HG02798 (cell line): ENCODE results near the gene OR6Q1.
"Not testable (repeated sequence)": the region's sequence is repeated elsewhere in the genome, so short reads cannot be mapped to it uniquely, and the experiment has no call there.

Source experiments
- ATAC-seq: cut with Tn5 transposase; IDR thresholded peaks from one replicate; pipeline ENCODE4 v1.9.1; 2021; ENCODE audit warnings: mild to moderate bottlenecking; ENCODE audit not compliant: unreplicated experiment, poor library complexity

Gene OR6Q1, protein sequence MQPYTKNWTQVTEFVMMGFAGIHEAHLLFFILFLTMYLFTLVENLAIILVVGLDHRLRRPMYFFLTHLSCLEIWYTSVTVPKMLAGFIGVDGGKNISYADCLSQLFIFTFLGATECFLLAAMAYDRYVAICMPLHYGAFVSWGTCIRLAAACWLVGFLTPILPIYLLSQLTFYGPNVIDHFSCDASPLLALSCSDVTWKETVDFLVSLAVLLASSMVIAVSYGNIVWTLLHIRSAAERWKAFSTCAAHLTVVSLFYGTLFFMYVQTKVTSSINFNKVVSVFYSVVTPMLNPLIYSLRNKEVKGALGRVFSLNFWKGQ

DNA sequence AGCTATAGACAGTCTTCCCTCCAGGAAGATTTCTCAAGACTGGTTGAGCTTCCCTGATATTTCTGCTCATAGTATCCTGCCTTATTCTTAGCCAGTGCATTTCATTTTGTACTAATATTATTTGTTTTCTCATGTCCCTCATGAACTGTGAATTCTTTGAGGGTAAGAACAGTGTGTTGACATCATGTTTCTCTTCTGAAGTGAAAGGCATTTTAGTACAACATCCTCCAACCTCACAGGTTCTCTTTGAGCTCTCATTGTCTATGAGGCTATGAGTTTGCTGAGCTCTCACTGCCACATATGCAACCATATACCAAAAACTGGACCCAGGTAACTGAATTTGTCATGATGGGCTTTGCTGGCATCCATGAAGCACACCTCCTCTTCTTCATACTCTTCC is at the start of gene OR6Q1:
OR6Q1 (plus strand) TSS at position 301 of the 400 bp plus-strand sequence; CDS start at position 301, 0 bp downstream.
- no peak for ATAC-seq

DNA sequence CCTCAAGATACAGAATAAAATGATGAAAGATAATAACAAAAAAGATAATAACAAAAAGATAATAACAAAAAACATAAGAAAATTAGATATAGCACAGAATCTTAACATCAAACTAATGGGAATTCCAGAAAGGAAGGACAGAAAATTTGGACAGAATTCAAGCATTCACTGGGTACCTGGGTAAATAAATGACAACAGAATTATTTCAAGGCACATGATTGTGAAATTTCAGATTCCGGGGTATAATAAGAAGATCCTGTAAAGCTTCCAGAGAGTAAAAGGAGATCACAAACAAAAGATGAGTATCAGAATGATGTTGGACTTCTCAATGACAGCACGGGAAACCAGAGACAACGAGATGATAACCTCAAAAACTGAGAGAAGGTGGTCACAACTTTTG is 49.2 kb upstream of the OR6Q1 start:
- ATAC-seq = no peak

DNA sequence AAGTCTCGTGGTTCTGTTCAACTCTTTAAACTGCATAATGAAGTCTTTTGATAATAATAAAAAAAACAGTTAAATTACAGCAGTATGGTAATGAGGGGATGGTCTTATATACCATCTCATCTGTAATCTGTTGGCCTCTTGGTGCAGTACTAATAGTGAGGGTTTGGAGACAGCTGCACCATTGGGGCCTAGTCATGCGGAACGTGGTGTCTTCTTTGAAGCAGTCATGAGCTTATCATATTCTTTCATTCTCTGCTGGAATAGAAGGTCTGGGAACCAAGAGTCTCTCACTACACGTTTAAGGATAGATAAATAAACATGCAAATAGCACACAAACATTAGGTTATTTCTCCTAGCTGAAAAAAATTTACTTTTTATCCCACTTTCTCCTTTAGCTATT is 48.0 kb upstream of the OR6Q1 start:
- ATAC-seq = no peak

DNA sequence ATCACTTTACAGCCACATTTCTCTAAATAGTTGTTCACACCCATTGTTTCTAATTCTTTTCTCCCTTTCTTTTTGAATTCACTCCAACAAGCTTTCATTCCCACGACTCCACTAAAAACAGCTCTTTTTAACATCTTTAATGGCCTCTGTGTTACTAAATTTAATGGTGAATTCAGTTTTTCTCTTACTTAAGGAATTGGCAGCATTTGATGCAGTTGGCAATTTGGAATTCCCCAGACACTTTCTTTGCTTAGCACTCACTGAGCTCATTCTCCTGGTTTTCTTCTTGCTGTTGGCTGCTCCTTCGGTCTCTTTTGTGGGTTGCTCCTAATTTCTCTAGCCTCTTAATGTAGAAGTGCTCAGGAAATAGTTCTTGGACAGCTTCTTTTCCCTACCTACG is 47.6 kb upstream of the OR6Q1 start:
- ATAC-seq = no peak

DNA sequence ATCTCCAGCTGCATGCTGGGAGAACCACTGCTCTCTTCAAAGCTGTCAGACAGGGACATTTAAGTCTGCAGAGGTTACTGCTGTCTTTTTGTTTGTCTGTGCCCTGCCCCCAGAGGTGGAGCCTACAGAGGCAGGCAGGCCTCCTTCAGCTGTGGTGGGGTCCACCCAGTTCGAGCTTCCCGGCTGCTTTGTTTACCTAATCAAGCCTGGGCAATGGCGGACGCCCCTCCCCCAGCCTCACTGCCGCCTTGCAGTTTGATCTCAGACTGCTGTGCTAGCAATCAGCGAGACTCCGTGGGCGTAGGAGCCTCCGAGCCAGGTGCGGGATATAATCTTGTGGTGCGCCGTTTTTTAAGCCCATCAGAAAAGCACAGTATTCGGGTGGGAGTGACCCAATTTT is 31.2 kb upstream of the OR6Q1 start:
- not testable (repeated sequence) for ATAC-seq

DNA sequence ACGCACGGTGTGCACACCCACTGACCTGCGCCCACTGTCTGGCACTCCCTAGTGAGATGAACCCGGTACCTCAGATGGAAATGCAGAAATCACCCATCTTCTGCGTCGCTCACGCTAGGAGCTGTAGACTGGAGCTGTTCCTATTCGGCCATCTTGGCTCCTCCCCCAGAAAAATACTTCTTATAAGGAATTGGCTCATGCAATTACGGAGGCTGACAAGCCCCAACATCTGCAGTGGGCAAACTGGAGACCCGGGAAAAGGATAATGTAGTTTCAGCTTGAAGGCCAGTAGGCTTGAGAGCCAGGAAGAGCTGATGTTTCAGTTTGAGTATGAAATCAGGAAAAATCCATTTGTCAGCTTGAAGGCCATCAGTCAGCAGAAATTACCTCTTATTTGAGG is 30.7 kb upstream of the OR6Q1 start:
- not testable (repeated sequence) for ATAC-seq

DNA sequence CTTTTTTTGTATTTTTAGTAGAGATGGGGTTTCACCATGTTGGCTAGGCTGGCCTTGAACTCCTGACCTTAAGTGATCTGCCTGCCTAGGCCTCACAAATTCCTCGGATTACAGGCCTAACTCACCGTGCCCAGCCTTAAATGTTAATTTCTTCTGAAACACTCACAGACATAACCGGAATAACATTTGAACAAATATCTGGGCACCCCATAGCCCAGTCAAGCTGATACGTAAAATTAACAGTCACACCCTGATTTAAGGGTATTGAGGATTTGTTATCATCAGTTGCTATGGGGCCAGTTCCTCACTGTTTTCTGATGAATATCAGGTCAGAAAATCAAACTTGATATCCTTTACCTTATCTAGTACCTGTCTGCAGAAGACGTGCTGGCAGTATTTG is 30.1 kb upstream of the OR6Q1 start:
- no peak for ATAC-seq

DNA sequence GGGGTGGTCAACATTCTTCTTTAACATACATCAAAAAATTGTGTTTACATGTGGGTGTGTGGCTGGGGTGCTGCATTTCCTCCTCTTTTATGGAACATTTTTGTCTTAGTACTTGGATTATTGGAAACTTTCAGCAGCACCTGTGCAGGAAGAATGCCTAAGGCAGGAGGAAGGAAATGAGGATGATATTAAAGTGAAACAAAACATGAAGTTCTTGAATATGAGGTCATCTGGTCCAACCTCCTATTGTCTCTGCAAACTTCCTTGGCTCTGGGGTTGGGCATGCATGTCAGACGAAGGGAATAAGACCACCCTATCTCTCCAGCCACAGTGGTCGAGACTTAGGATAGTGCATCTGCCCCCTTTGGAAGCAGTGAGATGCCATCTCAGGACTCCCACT is 27.7 kb upstream of the OR6Q1 start:
- no peak for ATAC-seq

DNA sequence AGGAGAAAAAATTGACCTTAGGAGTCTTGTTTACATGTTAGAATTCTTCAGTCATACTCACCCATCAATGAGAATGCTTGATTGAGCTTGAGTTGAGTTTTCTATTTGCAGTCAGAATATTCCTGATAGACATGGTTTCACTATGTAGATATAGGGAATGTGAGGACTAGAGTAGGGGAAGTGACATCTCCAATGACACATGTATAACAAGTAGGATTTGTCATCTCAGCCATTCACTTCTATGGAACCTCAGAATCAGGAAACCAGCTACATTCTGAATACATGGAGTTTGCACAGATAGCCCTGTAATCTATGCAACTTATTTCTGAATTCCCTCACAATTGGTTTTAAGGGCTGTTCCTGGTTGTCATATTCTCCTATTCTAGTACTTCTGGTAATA is 27.2 kb upstream of the OR6Q1 start:
- ATAC-seq = no peak

DNA sequence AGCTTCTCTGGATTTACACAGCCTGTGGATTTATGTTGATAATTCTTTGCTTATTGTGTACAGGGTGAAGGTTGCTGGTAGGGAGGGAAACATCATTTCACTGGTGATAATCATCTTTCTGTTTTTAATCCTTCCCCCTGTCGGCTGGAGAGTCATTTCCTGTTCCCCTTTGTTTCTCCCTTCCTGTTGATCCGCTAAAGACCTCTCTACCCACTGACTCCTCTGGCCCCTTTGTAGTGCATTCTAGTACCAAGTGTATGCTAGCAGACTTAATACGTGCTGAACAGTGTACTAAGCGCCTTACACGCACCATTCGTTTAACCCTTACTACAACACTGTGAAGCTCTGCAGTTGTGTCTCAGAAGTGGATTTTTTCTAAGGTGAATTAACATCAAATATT is 26.1 kb upstream of the OR6Q1 start:
- no peak for ATAC-seq

DNA sequence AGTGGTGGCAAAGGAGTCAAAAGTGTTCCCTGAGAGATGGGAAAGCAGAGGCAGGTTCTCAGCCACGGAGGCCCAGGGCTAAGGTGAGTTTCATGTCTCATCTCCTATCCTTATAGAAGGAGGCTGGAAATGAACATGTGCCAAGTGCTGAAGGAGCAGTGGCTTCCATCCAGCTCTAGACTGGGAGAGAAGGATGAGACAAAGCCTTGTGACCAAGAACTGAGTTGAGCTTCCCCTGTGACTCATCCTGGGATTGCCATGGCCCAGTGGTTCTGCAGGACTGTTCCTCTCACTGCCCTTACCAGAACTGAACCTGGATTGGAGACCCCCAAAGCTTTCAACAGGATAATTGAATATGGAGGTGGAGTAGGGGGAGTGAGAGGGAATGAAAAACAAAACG is 23.8 kb upstream of the OR6Q1 start:
- no peak for ATAC-seq

DNA sequence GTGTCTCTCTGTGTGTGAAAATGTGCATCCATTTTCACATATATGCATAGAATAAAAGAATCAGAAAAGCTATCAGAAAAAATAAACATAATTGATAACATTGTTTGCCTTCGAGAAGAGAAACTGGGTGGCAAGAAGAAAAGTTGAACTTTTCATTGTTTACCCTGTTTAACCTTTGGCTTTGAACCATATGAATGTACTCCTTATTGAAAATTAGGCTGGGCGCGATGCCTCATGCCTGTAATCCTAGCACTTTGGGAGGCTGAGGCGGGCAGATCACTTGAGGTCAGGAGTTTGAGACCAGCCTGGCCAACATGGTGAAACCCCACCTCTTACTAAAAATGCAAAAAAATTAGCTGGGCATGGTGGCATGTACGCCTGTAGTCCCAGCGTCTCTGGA is 19.0 kb upstream of the OR6Q1 start:
- ATAC-seq = no peak

DNA sequence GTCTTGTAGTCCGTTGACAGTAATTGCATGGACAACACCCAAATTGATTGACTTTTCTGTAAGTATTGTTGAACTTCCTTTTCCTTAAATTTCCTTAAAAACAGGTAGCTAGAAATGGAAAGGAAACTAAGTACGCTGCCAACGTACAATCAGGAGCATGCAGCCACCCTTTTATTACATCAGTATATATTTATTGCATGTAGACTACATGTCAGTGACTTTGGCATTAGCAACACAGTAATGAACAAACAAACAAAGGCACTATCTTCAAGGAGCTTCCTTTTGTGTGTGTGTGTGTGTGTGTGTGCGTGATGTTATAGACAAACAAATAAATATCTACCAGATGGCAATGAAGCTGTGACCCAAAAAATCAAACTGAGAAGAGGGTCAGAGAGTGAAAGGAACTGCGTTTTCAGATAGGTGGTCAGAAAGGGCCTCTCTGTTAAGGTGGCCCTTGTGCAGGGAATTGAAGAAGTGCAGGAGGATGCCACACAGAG is 7.3 kb upstream of the OR6Q1 start, which contains the start of gene OR9Q1:
OR9Q1 (plus strand) TSS at position 447 of the 497 bp plus-strand sequence. CDS start 155,564 bp downstream, outside the sequence.
- ATAC-seq = no peak

DNA sequence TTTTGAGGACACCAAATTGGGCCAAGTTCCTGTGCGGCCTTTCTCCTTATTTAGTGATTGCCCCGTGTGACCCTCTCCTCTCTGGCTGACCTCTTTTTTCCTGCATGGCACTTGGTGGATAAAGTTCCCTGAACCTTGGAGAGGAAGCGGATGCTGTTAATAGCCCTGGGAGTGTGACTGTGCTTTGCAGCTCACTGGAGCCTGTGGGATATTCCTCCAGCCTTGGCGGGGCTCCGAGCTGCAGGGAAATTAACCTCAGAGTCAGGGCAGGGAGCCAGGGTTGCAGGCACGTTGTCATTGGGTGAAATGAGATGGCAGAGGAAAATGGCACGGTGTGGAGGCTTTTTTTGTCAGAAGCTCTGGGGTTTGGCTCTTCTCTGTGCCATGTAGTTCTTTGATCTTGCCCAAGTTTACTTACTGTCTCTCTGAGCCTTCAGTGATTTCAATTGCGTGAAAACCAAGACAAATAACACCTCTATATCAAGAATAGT is 6.1 kb upstream of the OR6Q1 start:
- no peak for ATAC-seq

DNA sequence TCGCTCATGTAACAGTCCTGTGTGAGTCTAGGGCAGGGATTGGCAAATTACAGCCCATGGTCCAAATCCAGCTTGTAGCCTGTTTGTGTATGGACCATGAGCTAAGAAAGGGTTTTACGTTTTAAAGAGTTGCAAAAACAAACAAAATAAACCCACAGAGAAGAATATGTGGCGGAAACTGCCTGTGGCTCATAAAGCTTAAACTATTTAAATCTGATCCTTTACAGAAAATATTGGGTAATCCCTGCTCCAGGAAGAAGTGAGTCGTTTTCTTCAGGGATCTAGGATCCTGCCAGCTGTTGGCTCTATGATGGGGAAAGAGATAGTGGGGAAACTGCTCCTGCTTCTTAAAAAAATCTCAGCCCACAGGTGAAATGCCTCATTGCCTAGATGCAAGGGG is 3.4 kb upstream of the OR6Q1 start:
- ATAC-seq = no peak

DNA sequence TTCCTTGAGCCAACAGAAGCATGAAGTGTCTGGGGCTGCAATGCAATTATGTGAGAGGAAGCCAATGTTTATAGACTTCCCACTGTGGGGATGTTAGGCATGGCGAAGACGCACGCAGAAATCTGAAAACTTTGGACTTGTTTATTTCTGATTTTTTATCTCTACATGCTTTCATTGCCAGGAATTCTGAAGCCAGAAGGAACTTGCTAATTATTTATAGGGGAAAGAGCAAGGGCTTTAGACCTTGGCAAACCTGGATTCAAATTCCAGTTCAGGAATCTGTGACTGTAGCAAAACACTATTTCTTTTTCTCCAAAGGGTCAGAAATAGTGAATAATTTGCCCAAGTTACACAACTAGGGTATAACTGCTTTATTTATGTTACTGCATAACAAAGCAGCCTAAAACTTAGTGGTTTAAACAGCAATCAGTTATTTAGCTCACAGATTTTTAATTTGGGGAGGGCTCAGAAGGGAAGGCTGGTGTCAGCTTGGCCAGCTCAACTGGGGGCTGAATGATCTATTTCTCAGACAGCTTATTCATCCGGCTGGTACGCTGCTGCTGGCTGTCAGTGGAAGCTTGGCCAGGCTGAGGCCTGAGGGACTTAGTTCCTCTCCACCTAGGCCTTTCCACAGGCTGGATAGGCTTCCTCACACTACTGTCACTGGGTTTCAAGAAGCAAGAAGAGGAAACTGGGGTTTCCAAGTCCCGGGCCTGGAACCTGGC is 1.9 kb upstream of the OR6Q1 start:
- no peak for ATAC-seq

DNA sequence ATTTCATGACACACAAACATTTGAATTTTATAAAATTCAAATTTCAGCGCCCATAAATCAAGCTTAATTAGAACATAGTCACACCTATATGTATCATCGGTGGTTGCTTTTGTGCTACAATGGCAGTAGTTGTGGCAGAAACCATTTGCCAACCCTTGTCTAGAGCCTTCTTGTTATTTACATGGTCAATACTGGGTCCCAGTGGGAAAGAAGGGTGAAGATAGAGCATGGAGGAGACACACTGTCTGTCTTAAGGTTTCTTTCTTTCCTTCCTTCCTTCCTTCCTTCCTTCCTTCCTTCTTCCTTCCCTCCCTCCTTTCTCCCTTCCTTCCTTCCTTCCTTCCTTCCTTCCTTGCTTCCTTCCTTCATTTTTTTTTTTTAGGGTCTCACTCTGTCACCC is 3.7 kb downstream of the OR6Q1 start:
- no peak for ATAC-seq

DNA sequence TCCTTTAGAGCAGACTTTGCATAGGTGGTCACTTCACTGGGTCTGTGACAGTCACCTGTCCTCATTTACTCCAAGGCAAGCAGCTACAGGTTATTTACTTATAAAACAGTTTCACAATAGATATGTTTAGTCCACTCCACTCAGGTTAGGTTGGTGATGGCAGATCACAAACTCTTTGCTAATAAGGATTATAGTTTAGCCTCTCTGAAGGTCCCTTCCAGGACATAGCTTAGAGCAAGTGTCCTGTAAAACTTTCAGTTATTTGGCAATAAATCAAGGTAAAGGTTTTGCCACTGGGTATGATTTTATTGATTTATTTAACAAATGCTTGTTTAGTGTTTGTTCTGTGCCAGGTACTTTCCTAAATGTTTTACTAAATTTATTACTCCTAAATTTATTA is 8.8 kb downstream of the OR6Q1 start:
- ATAC-seq = no peak

DNA sequence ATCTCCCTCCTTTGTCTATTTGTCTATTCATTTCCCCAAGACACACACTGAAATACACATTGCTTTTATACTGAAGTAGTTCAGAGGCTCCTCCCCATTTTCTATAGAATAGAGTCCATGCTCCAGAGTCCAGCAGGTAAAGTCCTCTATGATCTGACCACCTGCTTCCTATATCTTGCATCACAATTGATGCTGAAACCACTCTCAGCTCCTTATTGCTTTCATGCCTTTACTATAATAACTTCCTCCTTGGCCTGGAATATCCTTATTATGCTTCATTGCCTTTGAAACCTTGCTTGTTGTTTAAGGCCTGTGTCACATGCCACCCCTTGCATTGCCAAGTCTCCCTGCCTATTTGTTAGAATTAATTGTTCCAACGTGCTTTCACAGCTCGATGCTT is 12.6 kb downstream of the OR6Q1 start:
- no peak for ATAC-seq

DNA sequence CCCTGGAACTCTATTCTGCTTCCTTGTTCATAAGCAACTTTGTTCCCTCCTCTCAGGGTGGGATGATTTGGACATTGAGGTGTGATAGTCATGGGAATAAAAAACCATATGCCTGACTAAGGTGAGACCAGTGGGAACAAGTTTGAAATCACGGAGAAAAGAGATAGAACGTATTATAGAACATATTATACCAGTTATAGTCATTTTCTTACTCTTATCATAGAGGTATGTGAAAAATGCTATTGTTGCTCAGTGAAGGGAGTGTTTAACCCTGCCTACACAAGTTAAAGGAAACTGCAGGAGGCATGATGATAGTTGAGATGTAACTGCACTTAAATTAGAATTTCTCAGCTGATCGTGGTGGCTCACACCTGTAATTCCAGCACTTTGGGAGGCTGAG is 15.5 kb downstream of the OR6Q1 start:
- no peak for ATAC-seq

DNA sequence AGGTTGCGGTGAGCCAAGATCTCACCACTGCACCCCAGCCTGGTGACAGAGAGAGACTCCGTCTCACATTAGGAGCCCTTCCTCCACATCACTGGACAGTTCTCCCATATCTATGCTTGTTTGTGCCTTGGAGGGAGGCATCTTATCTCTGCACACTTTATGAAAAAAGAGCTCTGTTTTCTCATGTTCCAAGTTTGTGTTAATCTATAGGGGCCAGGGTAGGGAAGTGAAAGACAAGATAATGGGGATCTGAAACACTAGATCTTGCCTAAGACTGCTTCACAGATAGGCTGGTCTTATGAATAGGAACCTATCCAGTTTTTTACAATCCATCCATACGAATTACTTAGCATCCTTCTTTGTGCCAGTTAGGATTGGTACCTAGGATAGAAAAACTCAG is 17.1 kb downstream of the OR6Q1 start:
- ATAC-seq = no peak
